Vagina (tissue), 2 donors: ENCODE measurements around the gene CR2. TPM values are rescaled to one million over a fixed set of nuclear protein-coding genes. Genes with fewer than 3 reads are reported as not detected.

Experiments
- DNase-seq, 2 donors: peaks; one replicate each; pipeline ENCODE4 v3.0.0-alpha.2; 2017; ENCODE audit errors: extremely low spot score in 2 of 2
- H3K27ac ChIP-seq: fragments of 200-600 bp; sonication (generic); one replicate; pipeline ENCODE4 v1.5.1; 2019
- H3K27me3 ChIP-seq: fragments of 200-600 bp; sonication (generic); one replicate; pipeline ENCODE4 v1.5.1; 2019
- H3K36me3 ChIP-seq, 2 donors: fragments of 200-600 bp; sonication (generic); one replicate each; pipeline ENCODE4 v1.5.1; 2017 to 2019
- H3K4me1 ChIP-seq: fragments of 200-600 bp; sonication (generic); one replicate; pipeline ENCODE4 v1.5.1; 2019
- H3K4me3 ChIP-seq, 2 donors: fragments of 200-600 bp; sonication (generic); 1 replicate in 1 of 2; 2 replicates in 1 of 2; pipeline ENCODE4 v1.5.1; 2016 to 2019
- H3K9me3 ChIP-seq: fragments of 200-600 bp; sonication (generic); one replicate; pipeline ENCODE4 v1.5.1; 2019
- CTCF ChIP-seq, 3 experiments: fragments of 450-650 bp in 2 of 3; fragments of 200-600 bp in 1 of 3; sonication (generic) in 1 of 3; IDR thresholded peaks; one replicate each; pipeline ENCODE4 v1.5.1; 2017 to 2019; ENCODE audit warnings: antibody characterized with exemption in 3 of 3, mild to moderate bottlenecking in 2 of 3, moderate library complexity in 2 of 3
- POLR2A ChIP-seq, 2 donors: fragments of 450-650 bp; IDR thresholded peaks; one replicate each; pipeline ENCODE4 v1.6.1; 2017; ENCODE audit warnings: antibody characterized with exemption in 2 of 2, mild to moderate bottlenecking in 2 of 2, moderate library complexity in 2 of 2
- POLR2AphosphoS5 ChIP-seq, 2 donors: sonication (generic); formaldehyde crosslinking; IDR thresholded peaks; one replicate each; pipeline ENCODE4 v1.9.0; 2017; ENCODE audit warnings: antibody characterized with exemption in 2 of 2, mild to moderate bottlenecking in 2 of 2, low read depth in 1 of 2; ENCODE audit not compliant: insufficient read depth in 1 of 2
- intact Hi-C: fragments of 100-400 bp; cut with DNase I; formaldehyde crosslinking; loops from one replicate; pipeline ENCODE4 v1.15.1; 2023
- total RNA-seq: library from RNA; depleted of rRNA; stranded (reverse); fragments of >200 nt; gene quantifications from one replicate; pipeline ENCODE4 v1.2.3, GENCODE V29; 2016

The CR2 gene
- total RNA-seq, 1 donor from 2014 or later: not detected

GRCh38 chr1:207510444-207510843 lies 56.3 kb downstream of the CR2 start:
- H3K27me3 ChIP-seq: no peaks in the 10 kb centered on the region
- H3K27ac ChIP-seq: no peak overlapping the region
- no peak for TF ChIP-seq POLR2A (IDR thresholded peaks at IDR 0.05)
- TF ChIP-seq POLR2AphosphoS5 (IDR thresholded peaks at IDR 0.05; ENCODE audit: insufficient read depth in 1 of 2, low read depth in 1 of 2): no peak
- TF ChIP-seq CTCF (IDR thresholded peaks at IDR 0.05): no peak
- H3K9me3 ChIP-seq: no peaks in the 10 kb centered on the region
- H3K4me1 ChIP-seq: no peaks in the 10 kb centered on the region
- H3K4me3 ChIP-seq: no peak overlapping the region
- no peaks in the 10 kb centered on the region for H3K36me3 ChIP-seq
- intact Hi-C loops: no loop called here
- no peak for DNase-seq

GRCh38 chr1:207514890-207515289 lies 60.8 kb downstream of the CR2 start:
- DNase-seq: no peak
- TF ChIP-seq POLR2AphosphoS5 (IDR thresholded peaks at IDR 0.05; ENCODE audit: insufficient read depth in 1 of 2, low read depth in 1 of 2) (no peak), CTCF (IDR thresholded peaks at IDR 0.05) (no peak), POLR2A (IDR thresholded peaks at IDR 0.05) (no peak)
- no peaks in the 10 kb centered on the region for H3K36me3 ChIP-seq
- H3K27me3 ChIP-seq: no peaks in the 10 kb centered on the region
- H3K27ac ChIP-seq: no peak overlapping the region
- no peaks in the 10 kb centered on the region for H3K4me1 ChIP-seq
- intact Hi-C loops: no loop called here
- no peak overlapping the region for H3K4me3 ChIP-seq
- H3K9me3 ChIP-seq: no peaks in the 10 kb centered on the region

GRCh38 chr1:207516729-207517128 lies 62.6 kb downstream of the CR2 start:
- H3K27me3 ChIP-seq: no peaks in the 10 kb centered on the region
- H3K4me3 ChIP-seq: no peak overlapping the region
- no peaks in the 10 kb centered on the region for H3K4me1 ChIP-seq
- no peaks in the 10 kb centered on the region for H3K36me3 ChIP-seq
- DNase-seq: no peak
- H3K27ac ChIP-seq: no peak overlapping the region
- no peaks in the 10 kb centered on the region for H3K9me3 ChIP-seq
- intact Hi-C loops: no loop called here
- TF ChIP-seq POLR2A (IDR thresholded peaks at IDR 0.05): no peak
- no peak for TF ChIP-seq POLR2AphosphoS5 (IDR thresholded peaks at IDR 0.05; ENCODE audit: insufficient read depth in 1 of 2, low read depth in 1 of 2)
- TF ChIP-seq CTCF (IDR thresholded peaks at IDR 0.05): no peak

GRCh38 chr1:207518608-207519236 lies 64.6 kb downstream of the CR2 start:
- H3K4me1 ChIP-seq: no peaks in the 10 kb centered on the region
- no peaks in the 10 kb centered on the region for H3K36me3 ChIP-seq
- no peak for DNase-seq
- H3K4me3 ChIP-seq: no peak overlapping the region
- H3K27ac ChIP-seq: no peak overlapping the region
- intact Hi-C loops: no loop called here
- TF ChIP-seq POLR2AphosphoS5 (IDR thresholded peaks at IDR 0.05; ENCODE audit: insufficient read depth in 1 of 2, low read depth in 1 of 2) (no peak), CTCF (IDR thresholded peaks at IDR 0.05) (no peak), POLR2A (IDR thresholded peaks at IDR 0.05) (no peak)
- no peaks in the 10 kb centered on the region for H3K9me3 ChIP-seq
- H3K27me3 ChIP-seq: no peaks in the 10 kb centered on the region

GRCh38 chr1:207519505-207520399 lies 65.6 kb downstream of the CR2 start:
- no peaks in the 10 kb centered on the region for H3K9me3 ChIP-seq
- DNase-seq: no peak

More at GRCh38 chr1:207519505-207520399, 65.6 kb downstream of the CR2 start:
- Histone ChIP-seq H3K4me1 (no peaks in the 10 kb centered on the region), H3K27me3 (no peaks in the 10 kb centered on the region), H3K27ac (no peak overlapping the region), H3K4me3 (no peak overlapping the region), H3K36me3 (no peaks in the 10 kb centered on the region)
- intact Hi-C loops: no loop called here
- TF ChIP-seq POLR2A (IDR thresholded peaks at IDR 0.05) (no peak), POLR2AphosphoS5 (IDR thresholded peaks at IDR 0.05; ENCODE audit: insufficient read depth in 1 of 2, low read depth in 1 of 2) (no peak), CTCF (IDR thresholded peaks at IDR 0.05) (no peak)
